IMR-90 (cell line): ENCODE data around the gene EPOP. TPM values are rescaled to one million over a fixed set of nuclear protein-coding genes. Genes with fewer than 3 reads are reported as not detected.

Experiments used
- ATAC-seq: fragments of 200-7000 bp; cut with Tn5 transposase; 2 replicates; pipeline ENCODE4 v1.9.1; 2020; ENCODE audit warnings: low read depth, mild to moderate bottlenecking, moderate library complexity
- BruUV-seq: library from RNA; stranded (reverse); fragments of 400-500 nt; replicated peaks from 2 replicates; lab custom pipeline; 2021; lab: Mats Ljungman, UMichigan
- CTCF ChIA-PET: fragments of 300-600 bp; formaldehyde crosslinking; extraction: SDS; loops from one replicate; lab custom pipeline; 2021; ENCODE audit warnings: antibody characterized with exemption; lab: Yijun Ruan, JAX
- POLR2A ChIA-PET: fragments of 300-600 bp; sonication (Branson Sonifier 250); formaldehyde crosslinking; loops from one replicate; lab custom pipeline; 2022; ENCODE audit warnings: antibody characterized with exemption; ENCODE audit not compliant: unreplicated experiment; lab: Charles Lee
- DNase-seq: peaks from one replicate; pipeline ENCODE4 v3.0.0; 2013
- H2AFZ ChIP-seq: replicated peaks from 2 replicates; pipeline ENCODE3; 2013; ENCODE audit warnings: low read length, mild to moderate bottlenecking; ENCODE audit not compliant: poor library complexity
- H2AK5ac ChIP-seq: 2 replicates; pipeline ENCODE4 v1.6.1; 2013; ENCODE audit warnings: low read depth, low read length, inconsistent platforms
- H2AK9ac ChIP-seq: replicated peaks from 2 replicates; pipeline ENCODE3; 2013; ENCODE audit warnings: mild to moderate bottlenecking, low read depth, low read length, moderate library complexity; ENCODE audit not compliant: poor library complexity
- H2BK120ac ChIP-seq: 2 replicates; pipeline ENCODE4 v1.6.1; 2013; ENCODE audit warnings: low read depth, low read length, inconsistent platforms
- H2BK15ac ChIP-seq: 3 replicates; pipeline ENCODE4 v1.6.1; 2013; ENCODE audit warnings: low read depth, low read length, inconsistent platforms
- H2BK20ac ChIP-seq: 2 replicates; pipeline ENCODE4 v1.6.1; 2013; ENCODE audit warnings: low read depth, mild to moderate bottlenecking, inconsistent platforms, low read length, moderate library complexity
- H2BK5ac ChIP-seq: 2 replicates; pipeline ENCODE4 v1.6.1; 2013; ENCODE audit warnings: mild to moderate bottlenecking, low read depth, low read length, inconsistent platforms; ENCODE audit not compliant: poor library complexity, severe bottlenecking
- H3K14ac ChIP-seq: replicated peaks from 2 replicates; pipeline ENCODE4 v1.6.1; 2013; ENCODE audit warnings: low read depth, low read length, inconsistent platforms
- H3K18ac ChIP-seq: 2 replicates; pipeline ENCODE4 v1.6.1; 2013; ENCODE audit warnings: low read depth, low read length, control low read depth
- H3K23ac ChIP-seq: 2 replicates; pipeline ENCODE4 v1.6.1; 2013; ENCODE audit warnings: low read depth, low read length, inconsistent platforms
- H3K27ac ChIP-seq: 2 replicates; pipeline ENCODE4 v1.5.1; 2013; ENCODE audit warnings: mild to moderate bottlenecking, control low read depth, low read length; ENCODE audit not compliant: insufficient read depth
- H3K27me3 ChIP-seq: 2 replicates; pipeline ENCODE4 v1.6.1; 2013; ENCODE audit warnings: low read length; ENCODE audit not compliant: control insufficient read depth, insufficient read depth
- H3K36me3 ChIP-seq: 2 replicates; pipeline ENCODE4 v1.6.1; 2013; ENCODE audit warnings: low read length, mixed read lengths; ENCODE audit not compliant: control insufficient read depth, insufficient read depth
- H3K4ac ChIP-seq: 2 replicates; pipeline ENCODE4 v1.6.1; 2013; ENCODE audit warnings: low read depth, low read length, inconsistent platforms
- H3K4me1 ChIP-seq: 2 replicates; pipeline ENCODE4 v1.6.1; 2013; ENCODE audit warnings: low read length, mixed read lengths; ENCODE audit not compliant: control insufficient read depth, insufficient read depth
- H3K4me2 ChIP-seq: 2 replicates; pipeline ENCODE4 v1.6.1; 2013; ENCODE audit warnings: low read depth, mild to moderate bottlenecking, control low read depth, low read length, moderate library complexity
- H3K4me3 ChIP-seq: 2 replicates; pipeline ENCODE4 v1.5.1; 2013; ENCODE audit warnings: low read depth, mild to moderate bottlenecking, control low read depth, low read length, moderate library complexity; ENCODE audit not compliant: insufficient read depth
- H3K56ac ChIP-seq: 2 replicates; pipeline ENCODE4 v1.6.1; 2013; ENCODE audit warnings: low read length, inconsistent platforms; ENCODE audit not compliant: insufficient read depth; ENCODE audit errors: extremely low read depth
- H3K79me1 ChIP-seq, 2 experiments: 2 replicates each; pipeline ENCODE4 v1.6.1; 2013; ENCODE audit warnings: low read length in 2 of 2, inconsistent platforms in 1 of 2, low read depth in 1 of 2
- H3K9ac ChIP-seq: 2 replicates; pipeline ENCODE4 v1.6.1; 2013; ENCODE audit warnings: low read depth, low read length, control low read depth
- H3K9me1 ChIP-seq: 2 replicates; pipeline ENCODE4 v1.6.1; 2013; ENCODE audit warnings: low read length, inconsistent platforms; ENCODE audit not compliant: insufficient read depth
- H3K9me3 ChIP-seq: 2 replicates; pipeline ENCODE4 v1.6.1; 2013; ENCODE audit warnings: low read length; ENCODE audit not compliant: control insufficient read depth, insufficient read depth
- H4K20me1 ChIP-seq: 2 replicates; pipeline ENCODE4 v1.6.1; 2013; ENCODE audit warnings: low read length, inconsistent platforms; ENCODE audit not compliant: insufficient read depth
- H4K5ac ChIP-seq: 2 replicates; pipeline ENCODE4 v1.6.1; 2013; ENCODE audit warnings: mild to moderate bottlenecking, low read depth, low read length, control low read depth
- H4K8ac ChIP-seq, 2 experiments: 2 replicates each; pipeline ENCODE4 v1.6.1; 2013; ENCODE audit warnings: low read depth in 2 of 2, low read length in 2 of 2, control low read depth in 1 of 2, inconsistent platforms in 1 of 2
- H4K91ac ChIP-seq: 2 replicates; pipeline ENCODE4 v1.6.1; 2013; ENCODE audit warnings: low read depth, low read length, inconsistent platforms; ENCODE audit not compliant: insufficient read depth
- CEBPB ChIP-seq: IDR thresholded peaks from 2 replicates; pipeline ENCODE4 v1.6.1; 2012; ENCODE audit warnings: low read depth, low read length, improper control_type of control experiment
- CHD1 ChIP-seq: IDR thresholded peaks from 2 replicates; pipeline ENCODE4 v1.6.1; 2012; ENCODE audit warnings: low read depth, low read length, improper control_type of control experiment
- MAFK ChIP-seq: IDR thresholded peaks from 2 replicates; pipeline ENCODE4 v1.6.1; 2012; ENCODE audit warnings: low read depth, low read length, improper control_type of control experiment
- RCOR1 ChIP-seq: IDR thresholded peaks from 2 replicates; pipeline ENCODE4 v1.6.1; 2012; ENCODE audit warnings: mild to moderate bottlenecking, low read length, improper control_type of control experiment; ENCODE audit not compliant: insufficient replicate concordance
- SMC3 ChIP-seq: fragments of 150-350 bp; IDR thresholded peaks from 2 replicates; pipeline ENCODE4 v1.6.1; 2016; ENCODE audit warnings: low read depth, mild to moderate bottlenecking, antibody characterized with exemption, low read length, moderate library complexity
- WGBS, 2 experiments: methylation state at CpG; one replicate each; pipeline versions ENCODE4 v1.1.5 to v1.1.7; 2013; ENCODE audit warnings: missing lambda C conversion rate in 2 of 2; ENCODE audit not compliant: insufficient read length in 1 of 2; ENCODE audit errors: extremely low coverage in 2 of 2; 5-methylcytosine and 5-hydroxymethylcytosine counted together
- dilution Hi-C: fragments of 300-500 bp; cut with HindIII; formaldehyde crosslinking; loops from one replicate; pipeline ENCODE4 v1.14.3; 2018; ENCODE audit warnings: low sequenced_read_pairs; ENCODE audit not compliant: unreplicated experiment
- in situ Hi-C: fragments of 300-500 bp; cut with MboI; formaldehyde crosslinking; loops from 3 replicates; pipeline ENCODE4 v1.14.3; 2019; ENCODE audit warnings: low sequenced_read_pairs, inconsistent platforms, mixed read lengths
- intact Hi-C: fragments of 100-400 bp; cut with micrococcal nuclease; formaldehyde crosslinking; loops from 2 replicates; pipeline ENCODE4 v1.10.0; 2022
- polyA plus RNA-seq, 3 experiments: library from polyadenylated mRNA; depleted of rRNA; stranded (reverse); fragments of >200 nt; gene quantifications; 2 replicates each; pipeline ENCODE4 v1.2.3, GENCODE V29; 2012; ENCODE audit warnings: low replicate concordance in 1 of 3
- total RNA-seq: library from RNA; depleted of rRNA; stranded (reverse); fragments of >200 nt; gene quantifications from 2 replicates; pipeline ENCODE4 v1.2.3, GENCODE V29; 2012

Gene EPOP
- total and polyA plus RNA-seq, 2 of the 4 experiments (the other 2 are of a cell fraction), result 0.36 to 0.82 TPM

DNA sequence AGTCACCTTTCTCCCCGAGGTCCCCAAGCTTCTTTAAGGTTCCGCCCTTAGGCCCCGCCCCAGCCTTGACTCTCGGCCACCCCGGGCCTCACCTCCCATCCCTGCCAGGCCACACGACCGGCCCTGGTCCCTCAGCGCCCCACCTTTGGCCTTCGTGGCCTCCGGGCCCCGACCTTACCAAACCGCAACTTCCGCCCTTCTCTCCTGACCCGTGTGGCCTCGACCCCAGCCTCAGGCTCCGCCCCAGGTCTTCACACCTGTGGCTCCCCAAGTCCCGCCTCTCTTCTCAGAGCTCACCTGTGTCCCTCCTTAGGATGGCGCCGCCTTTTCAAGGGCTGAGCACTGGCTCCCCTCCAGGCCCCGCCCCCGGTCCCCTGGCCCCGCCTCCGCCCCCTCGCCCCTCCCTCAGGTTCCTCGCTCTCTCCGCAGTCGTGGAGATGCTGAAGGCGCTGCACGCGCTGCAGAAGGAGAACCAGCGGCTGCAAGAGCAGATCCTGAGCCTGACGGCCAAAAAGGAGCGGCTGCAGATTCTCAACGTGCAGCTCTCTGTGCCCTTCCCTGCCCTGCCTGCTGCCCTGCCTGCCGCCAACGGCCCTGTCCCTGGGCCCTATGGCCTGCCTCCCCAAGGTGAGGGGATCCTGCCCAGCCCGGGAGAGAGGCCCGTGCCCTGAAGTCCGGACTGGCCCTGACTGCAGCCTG is 45.3 kb upstream of the EPOP start:
- no peaks in the 10 kb centered on the region for H3K9me3 ChIP-seq
- no peak overlapping the region for H4K8ac ChIP-seq
- no peak overlapping the region for H2BK15ac ChIP-seq
- H3K23ac ChIP-seq, result no peak overlapping the region
- peaks cover 59% of the 10 kb centered on the region for H3K36me3 ChIP-seq
- DNase-seq (no peak), ATAC-seq (no peak)
- POLR2A ChIA-PET, result no interaction called here
- H2BK5ac ChIP-seq, result no peak overlapping the region
- WGBS, 2 experiments, result 76% methylated on average over 13 of the region's 39 CpGs; no CpG with 5 or more reads in 1 of the 2 experiments
- H3K9me1 ChIP-seq, result no peaks in the 10 kb centered on the region
- no peak overlapping the region for H4K91ac ChIP-seq
- no peak overlapping the region for H3K9ac ChIP-seq
- H3K14ac ChIP-seq, result no peak overlapping the region
- H2AK9ac ChIP-seq, result no peak overlapping the region
- H2AK5ac ChIP-seq, result no peak overlapping the region
- dilution Hi-C loops (no loop called here), in situ Hi-C loops (no loop called here), intact Hi-C loops (no loop called here)
- H2AFZ ChIP-seq, result no peak overlapping the region
- H2BK120ac ChIP-seq, result no peak overlapping the region
- no peaks in the 10 kb centered on the region for H3K79me1 ChIP-seq
- H4K20me1 ChIP-seq, result no peaks in the 10 kb centered on the region
- no TSS peak for BruUV-seq
- CTCF ChIA-PET, result no interaction called here
- no peak overlapping the region for H3K4ac ChIP-seq
- TF ChIP-seq CHD1 (no peak), CEBPB (no peak), RCOR1 (no peak), MAFK (no peak), SMC3 (no peak)
- no peak overlapping the region for H3K56ac ChIP-seq
- no peak overlapping the region for H2BK20ac ChIP-seq
- H3K4me1 ChIP-seq, result no peaks in the 10 kb centered on the region; the same call in 1 of the 2 replicates
- H3K4me3 ChIP-seq, result no peak overlapping the region
- H3K27ac ChIP-seq, result no peak overlapping the region
- H4K5ac ChIP-seq, result no peak overlapping the region
- H3K18ac ChIP-seq, result no peak overlapping the region
- no peak overlapping the region for H3K4me2 ChIP-seq
- H3K27me3 ChIP-seq, result no peaks in the 10 kb centered on the region
